ENCODE results near the gene CAPN14. TPM values are rescaled to one million over a fixed set of nuclear protein-coding genes. Genes with fewer than 3 reads are reported as not detected.

Gene CAPN14
- total and polyA plus RNA-seq, 2 of the 4 experiments (the other 2 are of a cell fraction) = under 0.01 to 0.09 TPM

DNA sequence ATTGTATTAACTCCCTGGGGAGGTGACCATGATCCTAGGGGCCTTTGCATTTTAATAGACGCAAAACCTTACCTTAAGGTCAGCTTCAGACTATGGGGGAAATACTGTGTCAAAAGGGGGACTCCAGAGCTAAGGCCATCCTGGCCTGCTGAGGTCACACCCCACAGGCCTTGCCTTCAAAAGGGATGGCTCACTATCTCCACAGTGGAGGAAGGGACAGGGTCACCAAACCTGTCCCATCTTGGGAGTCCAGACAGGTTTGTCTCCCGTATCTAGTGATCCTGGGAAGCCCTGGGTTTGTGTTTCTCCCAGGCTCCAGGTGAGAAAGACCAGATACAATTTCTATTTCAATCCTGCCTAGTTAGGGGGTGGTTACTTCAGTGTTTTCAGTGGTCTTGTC is 24.9 kb downstream of the CAPN14 start:
- ATAC-seq (ENCODE audit: low read depth) (no peak), DNase-seq (no peak)
- no peak overlapping the region for H4K91ac ChIP-seq (ENCODE audit: insufficient read depth, low read depth, low read length)
- ChIA-PET POLR2A (ENCODE audit: unreplicated experiment) (no interaction called here), CTCF (no interaction called here)
- no peak overlapping the region for H3K56ac ChIP-seq (ENCODE audit: extremely low read depth, insufficient read depth, low read length)
- no peak overlapping the region for H2BK5ac ChIP-seq (ENCODE audit: low read depth, low read length, poor library complexity, severe bottlenecking)
- no peaks in the 10 kb centered on the region for H3K4me1 ChIP-seq (ENCODE audit: control insufficient read depth, insufficient read depth, low read length)
- H2AK9ac ChIP-seq (replicated peaks; ENCODE audit: low read depth, low read length, poor library complexity) = no peak overlapping the region
- H3K27me3 ChIP-seq (ENCODE audit: control insufficient read depth, insufficient read depth, low read length) = peaks cover 12% of the 10 kb centered on the region
- no peak overlapping the region for H4K8ac ChIP-seq (ENCODE audit: low read depth in 2 of 2, low read length in 2 of 2)
- no peak overlapping the region for H2AK5ac ChIP-seq (ENCODE audit: low read depth, low read length)
- no peak overlapping the region for H3K27ac ChIP-seq (ENCODE audit: insufficient read depth, low read length)
- no peak overlapping the region for H2AFZ ChIP-seq (replicated peaks; ENCODE audit: low read length, poor library complexity)
- no peaks in the 10 kb centered on the region for H3K9me1 ChIP-seq (ENCODE audit: insufficient read depth, low read length)
- H3K4ac ChIP-seq (ENCODE audit: low read depth, low read length) = no peak overlapping the region
- H3K36me3 ChIP-seq (ENCODE audit: control insufficient read depth, insufficient read depth, low read length) = no peaks in the 10 kb centered on the region
- no peak overlapping the region for H2BK15ac ChIP-seq (ENCODE audit: low read depth, low read length)
- H2BK20ac ChIP-seq (ENCODE audit: low read depth, low read length) = no peak overlapping the region
- H2BK120ac ChIP-seq (ENCODE audit: low read depth, low read length) = no peak overlapping the region
- H3K4me3 ChIP-seq (ENCODE audit: insufficient read depth, low read depth, low read length) = no peak overlapping the region
- no peak overlapping the region for H3K9ac ChIP-seq (ENCODE audit: low read depth, low read length)
- H4K5ac ChIP-seq (ENCODE audit: low read depth, low read length) = no peak overlapping the region
- dilution Hi-C loops (cut with HindIII; ENCODE audit: low sequenced_read_pairs, unreplicated experiment) = no loop called here
- no peak overlapping the region for H3K4me2 ChIP-seq (ENCODE audit: low read depth, low read length)
- intact Hi-C loops (cut with micrococcal nuclease) = no loop called here
- H3K18ac ChIP-seq (ENCODE audit: low read depth, low read length) = no peak overlapping the region
- in situ Hi-C loops (cut with MboI; ENCODE audit: low sequenced_read_pairs) = no loop called here
- no peak overlapping the region for H3K14ac ChIP-seq (replicated peaks; ENCODE audit: low read depth, low read length)
- TF ChIP-seq, protein P1, sequence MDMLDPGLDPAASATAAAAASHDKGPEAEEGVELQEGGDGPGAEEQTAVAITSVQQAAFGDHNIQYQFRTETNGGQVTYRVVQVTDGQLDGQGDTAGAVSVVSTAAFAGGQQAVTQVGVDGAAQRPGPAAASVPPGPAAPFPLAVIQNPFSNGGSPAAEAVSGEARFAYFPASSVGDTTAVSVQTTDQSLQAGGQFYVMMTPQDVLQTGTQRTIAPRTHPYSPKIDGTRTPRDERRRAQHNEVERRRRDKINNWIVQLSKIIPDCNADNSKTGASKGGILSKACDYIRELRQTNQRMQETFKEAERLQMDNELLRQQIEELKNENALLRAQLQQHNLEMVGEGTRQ (IDR thresholded peaks at IDR 0.05; ENCODE audit: low read depth, low read length) = no peak
- no peak for TF ChIP-seq NFE2L2 (IDR thresholded peaks at IDR 0.05; ENCODE audit: low read depth, low read length)
- no peak for TF ChIP-seq SMC3 (IDR thresholded peaks at IDR 0.05; ENCODE audit: low read depth, low read length)
- no peak for TF ChIP-seq RCOR1 (IDR thresholded peaks at IDR 0.05; ENCODE audit: insufficient replicate concordance, low read length)
- TF ChIP-seq MAFK (IDR thresholded peaks at IDR 0.05; ENCODE audit: low read depth, low read length) = no peak
- no peak for TF ChIP-seq POLR2A (IDR thresholded peaks at IDR 0.05; ENCODE audit: low read depth, low read length)
- TF ChIP-seq BHLHE40 (IDR thresholded peaks at IDR 0.05; ENCODE audit: low read depth, low read length) = no peak
- no peak for TF ChIP-seq MAZ (IDR thresholded peaks at IDR 0.05; ENCODE audit: borderline replicate concordance, low read depth, low read length)
- TF ChIP-seq, protein P2, sequence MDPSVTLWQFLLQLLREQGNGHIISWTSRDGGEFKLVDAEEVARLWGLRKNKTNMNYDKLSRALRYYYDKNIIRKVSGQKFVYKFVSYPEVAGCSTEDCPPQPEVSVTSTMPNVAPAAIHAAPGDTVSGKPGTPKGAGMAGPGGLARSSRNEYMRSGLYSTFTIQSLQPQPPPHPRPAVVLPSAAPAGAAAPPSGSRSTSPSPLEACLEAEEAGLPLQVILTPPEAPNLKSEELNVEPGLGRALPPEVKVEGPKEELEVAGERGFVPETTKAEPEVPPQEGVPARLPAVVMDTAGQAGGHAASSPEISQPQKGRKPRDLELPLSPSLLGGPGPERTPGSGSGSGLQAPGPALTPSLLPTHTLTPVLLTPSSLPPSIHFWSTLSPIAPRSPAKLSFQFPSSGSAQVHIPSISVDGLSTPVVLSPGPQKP (IDR thresholded peaks at IDR 0.05; ENCODE audit: borderline replicate concordance, low read depth, low read length) = no peak
- TF ChIP-seq, protein P3, sequence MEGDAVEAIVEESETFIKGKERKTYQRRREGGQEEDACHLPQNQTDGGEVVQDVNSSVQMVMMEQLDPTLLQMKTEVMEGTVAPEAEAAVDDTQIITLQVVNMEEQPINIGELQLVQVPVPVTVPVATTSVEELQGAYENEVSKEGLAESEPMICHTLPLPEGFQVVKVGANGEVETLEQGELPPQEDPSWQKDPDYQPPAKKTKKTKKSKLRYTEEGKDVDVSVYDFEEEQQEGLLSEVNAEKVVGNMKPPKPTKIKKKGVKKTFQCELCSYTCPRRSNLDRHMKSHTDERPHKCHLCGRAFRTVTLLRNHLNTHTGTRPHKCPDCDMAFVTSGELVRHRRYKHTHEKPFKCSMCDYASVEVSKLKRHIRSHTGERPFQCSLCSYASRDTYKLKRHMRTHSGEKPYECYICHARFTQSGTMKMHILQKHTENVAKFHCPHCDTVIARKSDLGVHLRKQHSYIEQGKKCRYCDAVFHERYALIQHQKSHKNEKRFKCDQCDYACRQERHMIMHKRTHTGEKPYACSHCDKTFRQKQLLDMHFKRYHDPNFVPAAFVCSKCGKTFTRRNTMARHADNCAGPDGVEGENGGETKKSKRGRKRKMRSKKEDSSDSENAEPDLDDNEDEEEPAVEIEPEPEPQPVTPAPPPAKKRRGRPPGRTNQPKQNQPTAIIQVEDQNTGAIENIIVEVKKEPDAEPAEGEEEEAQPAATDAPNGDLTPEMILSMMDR (conservative IDR thresholded peaks at IDR 0.05; ENCODE audit: low read depth, low read length) = no peak
- no peak for TF ChIP-seq CHD1 (IDR thresholded peaks at IDR 0.05; ENCODE audit: low read depth, low read length)
- TF ChIP-seq FOS (IDR thresholded peaks at IDR 0.05; ENCODE audit: low read depth, low read length) = no peak
- no peak for TF ChIP-seq RAD21 (IDR thresholded peaks at IDR 0.05; ENCODE audit: low read length)
- TF ChIP-seq MXI1 (IDR thresholded peaks at IDR 0.05; ENCODE audit: borderline replicate concordance, low read depth, low read length) = no peak
- WGBS, 2 experiments (ENCODE audit: extremely low coverage in 2 of 2, insufficient read length in 1 of 2) = no CpG with 5 or more reads among the region's 2 CpGs
- H3K23ac ChIP-seq (ENCODE audit: low read depth, low read length) = no peak overlapping the region
- no peaks in the 10 kb centered on the region for H4K20me1 ChIP-seq (ENCODE audit: insufficient read depth, low read length)
- H3K9me3 ChIP-seq (ENCODE audit: control insufficient read depth, insufficient read depth, low read length) = no peaks in the 10 kb centered on the region
- no TSS peak for BruUV-seq (replicated peaks)
- no peaks in the 10 kb centered on the region for H3K79me1 ChIP-seq (ENCODE audit: low read depth in 1 of 2, low read length in 2 of 2)
